Mesenchymal stem cell (in vitro differentiated cells and primary cell): ENCODE results near the gene PTPRD.

ENCODE experiments used
- DNase-seq: peaks from one replicate; pipeline ENCODE4 v3.0.0-alpha.2; 2013
- H2AFZ ChIP-seq: one replicate; pipeline ENCODE4 v1.6.1; 2013; ENCODE audit warnings: low read depth, mild to moderate bottlenecking, control low read depth, inconsistent platforms, low read length, moderate library complexity
- H2AK5ac ChIP-seq: 2 replicates; pipeline ENCODE4 v1.6.1; 2013; ENCODE audit warnings: low read length, moderate library complexity, mild to moderate bottlenecking, inconsistent platforms; ENCODE audit not compliant: severe bottlenecking
- H2BK120ac ChIP-seq: one replicate; pipeline ENCODE4 v1.6.1; 2013; ENCODE audit warnings: low read depth, mild to moderate bottlenecking, inconsistent platforms, low read length, moderate library complexity
- H2BK12ac ChIP-seq, 2 experiments: one replicate each; pipeline ENCODE4 v1.6.1; 2013; ENCODE audit warnings: inconsistent platforms in 2 of 2, low read length in 2 of 2, mild to moderate bottlenecking in 2 of 2, moderate library complexity in 2 of 2, control low read depth in 1 of 2
- H2BK15ac ChIP-seq: one replicate; pipeline ENCODE4 v1.6.1; 2013; ENCODE audit warnings: mild to moderate bottlenecking, low read depth, inconsistent platforms; ENCODE audit not compliant: poor library complexity, severe bottlenecking
- H2BK5ac ChIP-seq: 2 replicates; pipeline ENCODE4 v1.6.1; 2013; ENCODE audit warnings: low read depth, mild to moderate bottlenecking, low read length, control low read depth, inconsistent platforms; ENCODE audit not compliant: poor library complexity, severe bottlenecking
- H3K14ac ChIP-seq, 2 experiments: one replicate each; pipeline ENCODE4 v1.6.1; 2013; ENCODE audit warnings: inconsistent platforms in 2 of 2, low read length in 2 of 2, control low read depth in 1 of 2, mild to moderate bottlenecking in 1 of 2, moderate library complexity in 1 of 2
- H3K18ac ChIP-seq, 2 experiments: one replicate each; pipeline ENCODE4 v1.6.1; 2013; ENCODE audit warnings: inconsistent platforms in 2 of 2, low read length in 2 of 2, control low read depth in 1 of 2, low read depth in 1 of 2, mild to moderate bottlenecking in 1 of 2
- H3K23ac ChIP-seq, 2 experiments: one replicate each; pipeline ENCODE4 v1.6.1; 2013; ENCODE audit warnings: inconsistent platforms in 2 of 2, low read length in 2 of 2, mild to moderate bottlenecking in 2 of 2, moderate library complexity in 2 of 2, control low read depth in 1 of 2
- H3K27ac ChIP-seq: 2 replicates; pipeline ENCODE4 v1.5.1; 2013; ENCODE audit warnings: mild to moderate bottlenecking, moderate library complexity, low read length, control low read depth, inconsistent platforms; ENCODE audit not compliant: poor library complexity, severe bottlenecking
- H3K27me3 ChIP-seq, 2 experiments: 2 replicates each; pipeline versions ENCODE4 v1.6.1 to v1.7.0; 2013; ENCODE audit warnings: low read length in 2 of 2, mild to moderate bottlenecking in 2 of 2, moderate library complexity in 2 of 2, control low read depth in 1 of 2, inconsistent platforms in 1 of 2; ENCODE audit not compliant: control insufficient read depth in 1 of 2, insufficient read depth in 1 of 2
- H3K36me3 ChIP-seq, 2 experiments: 2 replicates each; pipeline versions ENCODE4 v1.6.1 to v1.7.0; 2013; ENCODE audit warnings: low read length in 2 of 2, control low read depth in 1 of 2, inconsistent platforms in 1 of 2, low read depth in 1 of 2, mild to moderate bottlenecking in 1 of 2; ENCODE audit not compliant: insufficient read depth in 2 of 2, control insufficient read depth in 1 of 2
- H3K4ac ChIP-seq, 2 experiments: one replicate each; pipeline ENCODE4 v1.6.1; 2013; ENCODE audit warnings: inconsistent platforms in 2 of 2, low read length in 2 of 2, mild to moderate bottlenecking in 2 of 2, moderate library complexity in 2 of 2, control low read depth in 1 of 2, low read depth in 1 of 2
- H3K4me1 ChIP-seq: 2 replicates; pipeline ENCODE4 v1.6.1; 2013; ENCODE audit warnings: low read depth, low read length, control low read depth; ENCODE audit not compliant: control insufficient read depth, insufficient read depth
- H3K4me2 ChIP-seq: 2 replicates; pipeline ENCODE4 v1.6.1; 2013; ENCODE audit warnings: low read length, mild to moderate bottlenecking, inconsistent platforms; ENCODE audit not compliant: poor library complexity, severe bottlenecking
- H3K4me3 ChIP-seq, 2 experiments: 2 replicates each; pipeline versions ENCODE4 v1.5.1 to v1.7.0; 2013; ENCODE audit warnings: low read length in 2 of 2, mild to moderate bottlenecking in 2 of 2, control low read depth in 1 of 2, low read depth in 1 of 2; ENCODE audit not compliant: insufficient read depth in 1 of 2
- H3K79me1 ChIP-seq: replicated peaks from 2 replicates; pipeline ENCODE4 v1.6.1; 2013; ENCODE audit warnings: mild to moderate bottlenecking, control low read depth, low read length, inconsistent platforms; ENCODE audit not compliant: poor library complexity, severe bottlenecking
- H3K9ac ChIP-seq: 2 replicates; pipeline ENCODE4 v1.7.0; 2013; ENCODE audit warnings: mild to moderate bottlenecking, low read length, moderate library complexity
- H3K9me3 ChIP-seq: 2 replicates; pipeline ENCODE4 v1.7.0; 2013; ENCODE audit warnings: mild to moderate bottlenecking, low read length; ENCODE audit not compliant: control insufficient read depth
- H4K8ac ChIP-seq: one replicate; pipeline ENCODE4 v1.6.1; 2013; ENCODE audit warnings: inconsistent platforms, mild to moderate bottlenecking, low read length, moderate library complexity
- H4K91ac ChIP-seq: one replicate; pipeline ENCODE4 v1.6.1; 2013; ENCODE audit warnings: mild to moderate bottlenecking, low read length, inconsistent platforms
- WGBS: methylation state at CpG from one replicate; pipeline ENCODE4 v1.1.7; 2013; ENCODE audit warnings: mixed read lengths; 5-methylcytosine and 5-hydroxymethylcytosine counted together

PTPRD gene

DNA sequence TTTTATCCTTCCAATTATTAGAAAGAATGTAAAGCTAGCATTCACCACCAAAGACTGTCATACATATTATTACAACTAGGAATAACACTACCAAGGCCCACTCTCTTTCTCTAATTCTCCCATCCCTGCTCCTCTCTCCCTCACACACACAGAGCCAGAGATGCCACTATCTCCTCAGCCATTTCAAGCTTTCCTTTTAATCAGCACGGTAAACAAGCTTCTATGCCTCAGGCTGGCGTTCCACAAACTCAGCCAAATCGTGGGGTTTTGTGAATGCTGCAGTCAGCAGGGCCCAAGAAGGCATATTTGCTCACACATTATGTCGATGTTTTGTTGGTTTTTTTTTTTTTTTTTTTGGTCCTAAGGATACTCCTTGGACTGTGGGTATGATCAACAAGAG, 1833.3 kb downstream of the PTPRD start:
- no peak overlapping the region for H4K8ac ChIP-seq

DNA sequence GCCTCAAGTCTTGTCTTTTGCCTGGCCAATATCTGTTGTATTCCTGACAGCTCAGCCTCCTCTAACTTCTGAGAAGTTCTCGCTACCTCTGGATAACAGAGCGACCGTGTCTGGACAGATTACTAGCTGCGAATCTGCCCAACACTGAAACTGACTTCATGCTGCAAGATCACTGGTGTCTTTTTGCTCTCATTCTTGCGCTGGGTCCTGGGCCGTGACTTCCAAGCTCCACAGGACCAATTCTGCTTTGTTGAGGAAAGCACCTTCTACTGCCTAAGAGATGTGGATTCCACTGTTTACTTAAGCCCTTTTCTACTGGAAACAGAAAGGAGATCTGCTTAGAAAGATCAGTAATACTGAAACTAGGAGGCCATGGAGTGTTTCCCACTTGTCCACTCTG, 1834.4 kb downstream of the PTPRD start:
- H3K4me1 ChIP-seq: peaks cover 1% of the 10 kb centered on the region
- no peaks in the 10 kb centered on the region for H3K9me3 ChIP-seq
- no peak overlapping the region for H2BK15ac ChIP-seq
- H3K18ac ChIP-seq: no peak overlapping the region
- H3K79me1 ChIP-seq: peaks cover 7% of the 10 kb centered on the region
- no peak overlapping the region for H2AFZ ChIP-seq
- H3K14ac ChIP-seq: no peak overlapping the region
- no peak overlapping the region for H3K4me2 ChIP-seq
- H4K91ac ChIP-seq: no peak overlapping the region
- H2AK5ac ChIP-seq: no peak overlapping the region
- no peak overlapping the region for H3K4ac ChIP-seq
- no peak for DNase-seq
- H3K23ac ChIP-seq: no peak overlapping the region
- no peak overlapping the region for H3K27ac ChIP-seq
- WGBS: 69% methylated on average over 6 of the region's 6 CpGs
- H4K8ac ChIP-seq: no peak overlapping the region
- H3K27me3 ChIP-seq: no peaks in the 10 kb centered on the region
- no peak overlapping the region for H2BK5ac ChIP-seq
- no peak overlapping the region for H3K9ac ChIP-seq
- no peaks in the 10 kb centered on the region for H3K36me3 ChIP-seq
- H2BK12ac ChIP-seq: no peak overlapping the region
- H2BK120ac ChIP-seq: no peak overlapping the region
- H3K4me3 ChIP-seq: no peak overlapping the region

More for the DNA sequence above, 1833.3 kb downstream of the PTPRD start:
- Histone ChIP-seq H3K23ac (no peak overlapping the region), H2AFZ (no peak overlapping the region), H3K4me3 (no peak overlapping the region), H3K36me3 (no peaks in the 10 kb centered on the region), H3K27ac (no peak overlapping the region), H3K79me1 (peaks cover 8% of the 10 kb centered on the region), H2AK5ac (no peak overlapping the region), H3K27me3 (no peaks in the 10 kb centered on the region), H3K18ac (no peak overlapping the region), H4K91ac (no peak overlapping the region), H3K9me3 (no peaks in the 10 kb centered on the region), H2BK5ac (no peak overlapping the region), H2BK12ac (no peak overlapping the region), H3K9ac (no peak overlapping the region), H3K4me1 (peaks cover 1% of the 10 kb centered on the region), H3K4ac (no peak overlapping the region), H3K4me2 (no peak overlapping the region), H3K14ac (no peak overlapping the region), H2BK120ac (no peak overlapping the region), H2BK15ac (no peak overlapping the region)
- DNase-seq: no peak
- WGBS: 79% methylated on average over 3 of the region's 4 CpGs

DNA sequence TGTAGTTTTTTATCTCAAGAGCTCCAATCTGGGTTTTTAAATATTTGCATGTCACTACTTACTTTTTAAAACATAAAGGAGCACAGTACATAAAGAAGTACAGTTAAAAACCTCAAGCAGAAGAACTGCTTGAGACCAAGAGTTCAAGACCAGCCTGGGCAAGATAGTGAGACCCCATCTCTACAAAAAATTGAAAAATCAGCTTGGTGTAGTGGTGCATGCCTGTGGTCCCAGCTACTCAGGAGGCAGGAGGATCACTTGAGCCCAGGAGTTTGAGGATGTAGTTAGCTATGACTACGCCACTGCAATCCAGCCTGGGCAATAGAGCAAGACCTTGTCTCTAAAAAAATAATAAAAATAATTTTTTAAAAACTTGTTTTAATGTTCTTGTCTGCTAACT, 1840.5 kb downstream of the PTPRD start:
- H3K14ac ChIP-seq: no peak overlapping the region

DNA sequence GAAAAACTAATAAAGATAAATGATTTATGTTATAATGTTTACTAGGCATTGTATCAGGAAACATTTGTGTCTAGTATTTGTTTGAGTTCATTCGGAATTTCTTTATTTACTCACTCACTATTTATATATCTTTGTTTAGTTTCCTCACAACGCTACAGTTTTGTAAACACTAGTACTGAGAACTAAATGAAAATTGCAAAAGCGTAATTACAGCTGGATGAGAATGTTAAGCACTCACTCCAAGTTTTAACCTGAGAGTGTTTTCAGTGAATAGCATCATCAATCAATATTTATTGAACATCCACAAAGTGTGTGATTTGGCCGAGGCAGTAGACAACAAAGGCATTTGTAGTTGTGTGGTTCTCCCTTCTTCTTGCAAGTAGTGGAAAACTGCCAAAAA, 1843.6 kb downstream of the PTPRD start:
- H2BK120ac ChIP-seq: no peak overlapping the region
- no peaks in the 10 kb centered on the region for H3K27me3 ChIP-seq
- no peak overlapping the region for H2BK15ac ChIP-seq
- H3K14ac ChIP-seq: no peak overlapping the region
- no peak overlapping the region for H2AFZ ChIP-seq
- no peak for DNase-seq
- H3K4me3 ChIP-seq: no peak overlapping the region
- no peak overlapping the region for H3K4ac ChIP-seq
- WGBS: no CpG with 5 or more reads among the region's 4 CpGs
- no peak overlapping the region for H3K9ac ChIP-seq
- no peaks in the 10 kb centered on the region for H3K4me1 ChIP-seq
- no peak overlapping the region for H4K91ac ChIP-seq
- H2BK5ac ChIP-seq: no peak overlapping the region
- no peak overlapping the region for H4K8ac ChIP-seq
- no peak overlapping the region for H3K27ac ChIP-seq
- H3K36me3 ChIP-seq: no peaks in the 10 kb centered on the region
- no peak overlapping the region for H3K23ac ChIP-seq
- H2BK12ac ChIP-seq: no peak overlapping the region
- H2AK5ac ChIP-seq: no peak overlapping the region
- no peaks in the 10 kb centered on the region for H3K9me3 ChIP-seq
- peaks cover 2% of the 10 kb centered on the region for H3K79me1 ChIP-seq
- no peak overlapping the region for H3K4me2 ChIP-seq
- no peak overlapping the region for H3K18ac ChIP-seq

More for the DNA sequence above, 1840.5 kb downstream of the PTPRD start:
- Histone ChIP-seq H2BK15ac (no peak overlapping the region), H2BK5ac (no peak overlapping the region), H2BK12ac (no peak overlapping the region), H3K4me2 (no peak overlapping the region), H3K23ac (no peak overlapping the region), H3K4me3 (no peak overlapping the region), H3K27ac (no peak overlapping the region), H3K79me1 (peaks cover 5% of the 10 kb centered on the region), H3K27me3 (no peaks in the 10 kb centered on the region), H2AK5ac (no peak overlapping the region), H4K91ac (no peak overlapping the region), H3K36me3 (no peaks in the 10 kb centered on the region), H3K18ac (no peak overlapping the region), H4K8ac (no peak overlapping the region), H3K9me3 (no peaks in the 10 kb centered on the region), H2AFZ (no peak overlapping the region), H3K4ac (no peak overlapping the region), H3K4me1 (peaks cover 1% of the 10 kb centered on the region), H2BK120ac (no peak overlapping the region), H3K9ac (no peak overlapping the region)
- no CpG with 5 or more reads among the region's 1 CpG for WGBS
- no peak for DNase-seq
